HepG2 (cell line): ENCODE data around the gene SYNGR4. TPM values are rescaled to one million over a fixed set of nuclear protein-coding genes. Genes with fewer than 3 reads are reported as not detected.
A peak's percentile ranks its signal among the peaks of the same experiment; 100 is the strongest.

Experiments
- FOSL2 ChIP-seq: sonication (generic); formaldehyde crosslinking; IDR thresholded peaks from 2 replicates; pipeline ENCODE4 v1.4.0; 2020; ENCODE audit warnings: missing genetic modification reagents
- FOXO1 ChIP-seq: sonication (generic); formaldehyde crosslinking; IDR thresholded peaks from 2 replicates; pipeline ENCODE4 v1.4.0; 2020; ENCODE audit warnings: missing genetic modification reagents
- HES4 ChIP-seq: sonication (generic); formaldehyde crosslinking; IDR thresholded peaks from 2 replicates; pipeline ENCODE4 v1.9.0; 2021; ENCODE audit warnings: mild to moderate bottlenecking, missing genetic modification reagents, borderline replicate concordance
- HMG20B ChIP-seq: conservative IDR thresholded peaks from 2 replicates; pipeline ENCODE4 v1.6.1; 2016; ENCODE audit warnings: missing genetic modification reagents, missing compliant biosample characterization
- KDM3A ChIP-seq: IDR thresholded peaks from 2 replicates; pipeline ENCODE4 v1.6.1; 2018; ENCODE audit warnings: low read depth, missing compliant biosample characterization
- NR1H2 ChIP-seq: sonication (generic); formaldehyde crosslinking; IDR thresholded peaks from 2 replicates; pipeline ENCODE4 v1.8.1; 2022; ENCODE audit warnings: low read depth, missing genetic modification reagents, borderline replicate concordance
- NRL ChIP-seq: sonication (generic); formaldehyde crosslinking; IDR thresholded peaks from 2 replicates; pipeline ENCODE4 v1.5.0; 2020; ENCODE audit warnings: missing genetic modification reagents, mild to moderate bottlenecking, moderate library complexity, borderline replicate concordance
- SP1 ChIP-seq, 2 experiments: fragments of 450-650 bp in 1 of 2; sonication (generic) in 1 of 2; formaldehyde crosslinking in 1 of 2; IDR thresholded peaks; 2 replicates each; pipeline versions ENCODE4 v1.4.0 to v1.6.1; 2016 to 2020; ENCODE audit warnings: missing genetic modification reagents in 1 of 2
- SPEN ChIP-seq: sonication (generic); formaldehyde crosslinking; IDR thresholded peaks from 2 replicates; pipeline ENCODE4 v1.5.1; 2020; ENCODE audit warnings: low read depth, mild to moderate bottlenecking, missing genetic modification reagents
- STAG1 ChIP-seq: sonication (generic); formaldehyde crosslinking; IDR thresholded peaks from 2 replicates; pipeline ENCODE4 v1.4.0; 2020; ENCODE audit warnings: missing genetic modification reagents
- SYNCRIP ChIP-seq: fragments of 200-400 bp; formaldehyde crosslinking; IDR thresholded peaks from 2 replicates; pipeline ENCODE4 v1.6.1; 2018; ENCODE audit warnings: mild to moderate bottlenecking, low read depth, low read length; ENCODE audit not compliant: insufficient read depth
- TIGD3 ChIP-seq: sonication (generic); formaldehyde crosslinking; IDR thresholded peaks from 2 replicates; pipeline ENCODE4 v1.5.1; 2020; ENCODE audit warnings: mild to moderate bottlenecking, missing genetic modification reagents, borderline replicate concordance
- UBTF ChIP-seq: sonication (generic); formaldehyde crosslinking; IDR thresholded peaks from 2 replicates; pipeline ENCODE4 v1.4.0; 2020; ENCODE audit warnings: mild to moderate bottlenecking, missing genetic modification reagents
- ZBTB21 ChIP-seq: sonication (generic); formaldehyde crosslinking; IDR thresholded peaks from 2 replicates; pipeline ENCODE4 v1.4.0; 2020; ENCODE audit warnings: missing genetic modification reagents
- ZNF343 ChIP-seq: sonication (generic); formaldehyde crosslinking; IDR thresholded peaks from 2 replicates; pipeline ENCODE4 v1.4.0; 2020; ENCODE audit warnings: mild to moderate bottlenecking, missing genetic modification reagents
- ZNF510 ChIP-seq: sonication (generic); formaldehyde crosslinking; IDR thresholded peaks from 2 replicates; pipeline ENCODE4 v1.4.0; 2020; ENCODE audit warnings: low read depth, mild to moderate bottlenecking, missing genetic modification reagents
- ZNF597 ChIP-seq: sonication (generic); formaldehyde crosslinking; IDR thresholded peaks from 2 replicates; pipeline ENCODE4 v1.5.0; 2020; ENCODE audit warnings: missing genetic modification reagents
- ZNF746 ChIP-seq: sonication (generic); formaldehyde crosslinking; IDR thresholded peaks from 2 replicates; pipeline ENCODE4 v1.8.0; 2022; ENCODE audit warnings: mild to moderate bottlenecking, missing genetic modification reagents
- ZNF775 ChIP-seq: sonication (generic); formaldehyde crosslinking; IDR thresholded peaks from 2 replicates; pipeline ENCODE4 v1.4.0; 2020; ENCODE audit warnings: missing genetic modification reagents, mild to moderate bottlenecking, moderate library complexity, borderline replicate concordance
- polyA plus RNA-seq, 8 experiments: library from polyadenylated mRNA; depleted of rRNA in 3 of 8; stranded (reverse) in 7 of 8; unstranded in 1 of 8; fragments of >200 nt; fragmentation: Illumina TruSeq in 4 of 8; extraction: Trizol in 4 of 8; gene quantifications; 2 replicates each; pipeline versions ENCODE4 v1.2.1 to v1.2.3, GENCODE V29; 2011 to 2016; ENCODE audit warnings: low read depth in 4 of 8, missing spikeins in 1 of 8, mixed read lengths in 1 of 8; ENCODE audit not compliant: insufficient read depth in 1 of 8
- total RNA-seq, 5 experiments: library from RNA; depleted of rRNA; stranded (reverse); fragments of >200 nt; fragmentation: Illumina TruSeq; extraction: Trizol; gene quantifications; 2 replicates each; pipeline ENCODE4 v1.2.3, GENCODE V29; 2016; ENCODE audit warnings: low read depth in 1 of 5
- TF ChIP-seq, protein P1 (sequence below): sonication (generic); formaldehyde crosslinking; IDR thresholded peaks from 2 replicates; pipeline ENCODE4 v1.4.0; 2020; ENCODE audit warnings: missing genetic modification reagents, mild to moderate bottlenecking, borderline replicate concordance

SYNGR4 gene
- total and polyA plus RNA-seq, 2 of the 13 experiments (the other 11 are each of a cell fraction or from before 2014, with no cell fraction given) = not detected

DNA sequence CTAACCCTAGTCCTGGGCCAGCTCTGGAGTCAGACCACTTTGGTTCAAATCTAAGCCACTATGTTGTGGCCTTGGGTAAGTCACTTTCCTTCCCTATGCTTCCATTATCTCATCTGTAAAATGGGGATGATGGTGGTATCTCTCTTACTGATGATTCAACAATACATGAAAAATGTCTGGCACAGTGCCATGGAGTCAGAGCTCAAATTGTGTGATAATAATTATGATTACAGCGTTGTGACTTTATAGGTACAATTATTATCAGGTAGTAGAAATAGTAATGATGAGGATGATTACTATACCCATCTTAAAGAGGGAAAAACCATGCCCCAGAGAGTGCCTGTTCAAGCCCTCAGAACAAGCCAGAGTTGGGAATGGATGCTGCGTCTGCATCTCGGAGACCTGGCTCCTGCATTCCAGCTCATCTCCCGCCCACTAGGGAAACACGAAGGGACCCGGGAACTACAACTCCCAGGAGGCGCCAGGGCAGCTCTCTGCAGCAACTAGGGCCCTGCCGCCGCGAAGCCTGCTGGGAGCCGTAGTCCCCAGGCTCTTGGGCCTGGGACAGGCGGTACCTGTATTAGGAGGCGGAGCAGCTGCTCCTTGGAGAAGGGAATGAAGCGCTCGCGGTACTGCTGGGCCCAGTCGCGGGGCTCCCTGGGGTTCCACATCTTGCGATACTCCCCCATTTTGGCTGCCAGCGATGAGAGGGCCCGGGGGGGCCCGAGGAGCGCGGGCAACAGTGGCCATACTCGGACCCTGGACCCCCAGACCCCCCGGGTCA is 1.3 kb upstream of the SYNGR4 start (continued):
- TF ChIP-seq ZNF775 (CRISPR knock-in tag) (no peak), FOXO1 (CRISPR knock-in tag) (no peak), HES4 (CRISPR knock-in tag) (no peak), ZNF746 (peak; percentile 44; the same call in 1 of the 2 replicates), NR1H2 (CRISPR knock-in tag) (peak; percentile 34; the same call in 1 of the 2 replicates), ZBTB21 (no peak), STAG1 (no peak), TIGD3 (CRISPR knock-in tag) (no peak), ZNF597 (CRISPR knock-in tag) (no peak), HMG20B (CRISPR knock-in tag) (no peak), SPEN (CRISPR knock-in tag) (peak; percentile 43; the same call in 1 of the 2 replicates), SYNCRIP (no peak), UBTF (CRISPR knock-in tag) (no peak; the same call in 1 of the 2 replicates), NRL (no peak), ZNF510 (CRISPR knock-in tag) (no peak), SP1 (IDR thresholded peaks at IDR 0.05) (no peak), SP1 (CRISPR knock-in tag; IDR thresholded peaks at IDR 0.05) (peak; percentile 50; the same call in 1 of the 2 replicates), KDM3A (CRISPR knock-in tag) (no peak; the same call in 1 of the 2 replicates), ZNF343 (no peak), FOSL2 (CRISPR knock-in tag) (peak; percentile 18; the same call in 1 of the 2 replicates)
- TF ChIP-seq, protein P1, sequence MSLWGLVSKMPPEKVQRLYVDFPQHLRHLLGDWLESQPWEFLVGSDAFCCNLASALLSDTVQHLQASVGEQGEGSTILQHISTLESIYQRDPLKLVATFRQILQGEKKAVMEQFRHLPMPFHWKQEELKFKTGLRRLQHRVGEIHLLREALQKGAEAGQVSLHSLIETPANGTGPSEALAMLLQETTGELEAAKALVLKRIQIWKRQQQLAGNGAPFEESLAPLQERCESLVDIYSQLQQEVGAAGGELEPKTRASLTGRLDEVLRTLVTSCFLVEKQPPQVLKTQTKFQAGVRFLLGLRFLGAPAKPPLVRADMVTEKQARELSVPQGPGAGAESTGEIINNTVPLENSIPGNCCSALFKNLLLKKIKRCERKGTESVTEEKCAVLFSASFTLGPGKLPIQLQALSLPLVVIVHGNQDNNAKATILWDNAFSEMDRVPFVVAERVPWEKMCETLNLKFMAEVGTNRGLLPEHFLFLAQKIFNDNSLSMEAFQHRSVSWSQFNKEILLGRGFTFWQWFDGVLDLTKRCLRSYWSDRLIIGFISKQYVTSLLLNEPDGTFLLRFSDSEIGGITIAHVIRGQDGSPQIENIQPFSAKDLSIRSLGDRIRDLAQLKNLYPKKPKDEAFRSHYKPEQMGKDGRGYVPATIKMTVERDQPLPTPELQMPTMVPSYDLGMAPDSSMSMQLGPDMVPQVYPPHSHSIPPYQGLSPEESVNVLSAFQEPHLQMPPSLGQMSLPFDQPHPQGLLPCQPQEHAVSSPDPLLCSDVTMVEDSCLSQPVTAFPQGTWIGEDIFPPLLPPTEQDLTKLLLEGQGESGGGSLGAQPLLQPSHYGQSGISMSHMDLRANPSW (CRISPR knock-in tag) = no peak; the same call in 1 of the 2 replicates
